Measurements from ENCODE around the gene MECR. TPM values are rescaled to one million over a fixed set of nuclear protein-coding genes. Genes with fewer than 3 reads are reported as not detected.
A peak's percentile ranks its signal among the peaks of the same experiment; 100 is the strongest.

Gene MECR
- total RNA-seq, 1 donor from 2014 or later = 11.7 TPM

DNA sequence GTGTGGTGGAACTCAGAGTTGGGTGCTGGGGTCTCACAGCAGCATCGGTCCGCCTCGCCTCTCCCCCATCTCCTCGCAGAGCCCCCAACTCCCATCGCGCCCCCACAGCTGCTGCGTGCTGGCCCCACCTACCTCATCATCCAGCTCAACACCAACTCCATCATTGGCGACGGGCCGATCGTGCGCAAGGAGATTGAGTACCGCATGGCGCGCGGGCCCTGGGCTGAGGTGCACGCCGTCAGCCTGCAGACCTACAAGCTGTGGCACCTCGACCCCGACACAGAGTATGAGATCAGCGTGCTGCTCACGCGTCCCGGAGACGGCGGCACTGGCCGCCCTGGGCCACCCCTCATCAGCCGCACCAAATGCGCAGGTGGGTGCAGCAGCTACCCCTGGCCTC lies 29.8 kb upstream of the MECR start:
- no peak overlapping the region for H3K9ac ChIP-seq
- TF ChIP-seq EZH2 (IDR thresholded peaks at IDR 0.05) (no peak), EZH2phosphoT487 (IDR thresholded peaks at IDR 0.05) (no peak)
- TF ChIP-seq, protein P1, sequence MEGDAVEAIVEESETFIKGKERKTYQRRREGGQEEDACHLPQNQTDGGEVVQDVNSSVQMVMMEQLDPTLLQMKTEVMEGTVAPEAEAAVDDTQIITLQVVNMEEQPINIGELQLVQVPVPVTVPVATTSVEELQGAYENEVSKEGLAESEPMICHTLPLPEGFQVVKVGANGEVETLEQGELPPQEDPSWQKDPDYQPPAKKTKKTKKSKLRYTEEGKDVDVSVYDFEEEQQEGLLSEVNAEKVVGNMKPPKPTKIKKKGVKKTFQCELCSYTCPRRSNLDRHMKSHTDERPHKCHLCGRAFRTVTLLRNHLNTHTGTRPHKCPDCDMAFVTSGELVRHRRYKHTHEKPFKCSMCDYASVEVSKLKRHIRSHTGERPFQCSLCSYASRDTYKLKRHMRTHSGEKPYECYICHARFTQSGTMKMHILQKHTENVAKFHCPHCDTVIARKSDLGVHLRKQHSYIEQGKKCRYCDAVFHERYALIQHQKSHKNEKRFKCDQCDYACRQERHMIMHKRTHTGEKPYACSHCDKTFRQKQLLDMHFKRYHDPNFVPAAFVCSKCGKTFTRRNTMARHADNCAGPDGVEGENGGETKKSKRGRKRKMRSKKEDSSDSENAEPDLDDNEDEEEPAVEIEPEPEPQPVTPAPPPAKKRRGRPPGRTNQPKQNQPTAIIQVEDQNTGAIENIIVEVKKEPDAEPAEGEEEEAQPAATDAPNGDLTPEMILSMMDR (IDR thresholded peaks at IDR 0.05) = no peak
- H3K9me3 Mint-ChIP-seq = no peaks in the 10 kb centered on the region
- peaks cover 11% of the 10 kb centered on the region for H3K27me3 Mint-ChIP-seq (ENCODE audit: insufficient read depth, low read depth)
- DNase-seq (ENCODE audit: low spot score) = peak; percentile 1
- no peak overlapping the region for H2AFZ ChIP-seq (replicated peaks)
- H3K9me3 ChIP-seq (ENCODE audit: low read depth) = no peaks in the 10 kb centered on the region
- no peaks in the 10 kb centered on the region for H3K79me2 ChIP-seq (ENCODE audit: low read depth)
- no peaks in the 10 kb centered on the region for H4K20me1 ChIP-seq (ENCODE audit: low read depth)
- peaks cover 36% of the 10 kb centered on the region for H3K4me1 Mint-ChIP-seq
- H3K27ac ChIP-seq = no peak overlapping the region
- no peak overlapping the region for H3K27ac Mint-ChIP-seq
- peak overlapping the region; percentile 60 for H3K4me3 Mint-ChIP-seq
- peak overlapping the region; percentile 70 for H3K4me3 ChIP-seq
- H3K4me2 ChIP-seq = peak overlapping the region; percentile 99
- peaks cover 3% of the 10 kb centered on the region for H3K36me3 ChIP-seq
- peaks cover 31% of the 10 kb centered on the region for H3K4me1 ChIP-seq
- H3K27me3 ChIP-seq = peaks cover 38% of the 10 kb centered on the region
- peaks cover 26% of the 10 kb centered on the region for H3F3A ChIP-seq (ENCODE audit: low read depth)
- H3K36me3 Mint-ChIP-seq = peaks cover 3% of the 10 kb centered on the region

DNA sequence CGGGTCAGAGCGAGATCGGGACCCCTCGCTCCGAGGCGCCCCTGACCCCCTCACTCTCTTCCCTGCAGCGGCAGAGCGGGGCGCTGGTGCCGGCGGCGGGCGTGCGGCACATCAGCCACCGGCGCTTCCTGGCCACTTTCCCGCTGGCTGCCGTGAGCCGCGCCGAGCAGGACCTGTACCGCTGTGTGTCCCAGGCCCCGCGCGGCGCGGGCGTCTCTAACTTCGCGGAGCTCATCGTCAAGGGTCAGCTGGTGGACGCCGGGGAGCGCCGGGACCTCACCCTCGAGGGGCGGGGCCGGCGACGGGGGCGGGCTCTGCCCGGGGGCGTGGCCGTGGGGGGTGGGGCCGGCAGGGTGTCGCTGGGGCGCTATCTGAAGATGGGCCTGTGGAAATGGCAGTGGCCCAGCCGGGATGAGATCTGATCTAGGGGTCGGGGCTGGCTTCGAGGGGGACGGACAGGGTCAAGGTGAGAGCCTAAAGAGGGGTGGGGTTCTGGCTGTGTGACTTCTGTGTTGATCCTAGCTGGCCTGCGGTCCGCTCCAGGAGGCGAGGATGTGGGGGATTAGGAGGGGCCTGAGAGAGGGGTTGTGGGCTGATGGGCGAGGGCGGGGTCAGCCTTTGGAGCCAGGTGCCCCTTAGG lies 29.2 kb upstream of the MECR start:
- H3K27me3 ChIP-seq = peaks cover 38% of the 10 kb centered on the region
- no peak overlapping the region for H3K27ac ChIP-seq
- H3K27me3 Mint-ChIP-seq (ENCODE audit: insufficient read depth, low read depth) = peaks cover 15% of the 10 kb centered on the region
- peak; percentile 82 for DNase-seq (ENCODE audit: low spot score)
- no peaks in the 10 kb centered on the region for H3K9me3 ChIP-seq (ENCODE audit: low read depth)
- peak overlapping the region; percentile 84 for H3K4me3 Mint-ChIP-seq
- peaks cover 3% of the 10 kb centered on the region for H3K36me3 ChIP-seq
- peaks cover 26% of the 10 kb centered on the region for H3F3A ChIP-seq (ENCODE audit: low read depth)
- H2AFZ ChIP-seq (replicated peaks) = peak overlapping the region; percentile 73
- TF ChIP-seq, protein P1 (IDR thresholded peaks at IDR 0.05) = no peak
- TF ChIP-seq EZH2 (IDR thresholded peaks at IDR 0.05) = peak; percentile 70
- peak; percentile 47 for TF ChIP-seq EZH2phosphoT487 (IDR thresholded peaks at IDR 0.05)
- H3K9me3 Mint-ChIP-seq = no peaks in the 10 kb centered on the region
- H3K4me3 ChIP-seq = peak overlapping the region; percentile 70
- no peaks in the 10 kb centered on the region for H3K79me2 ChIP-seq (ENCODE audit: low read depth)
- no peaks in the 10 kb centered on the region for H4K20me1 ChIP-seq (ENCODE audit: low read depth)
- H3K4me1 Mint-ChIP-seq = peaks cover 39% of the 10 kb centered on the region
- H3K9ac ChIP-seq = no peak overlapping the region
- peak overlapping the region; percentile 99 for H3K4me2 ChIP-seq
- peaks cover 31% of the 10 kb centered on the region for H3K4me1 ChIP-seq
- peaks cover 3% of the 10 kb centered on the region for H3K36me3 Mint-ChIP-seq
- H3K27ac Mint-ChIP-seq = no peak overlapping the region

DNA sequence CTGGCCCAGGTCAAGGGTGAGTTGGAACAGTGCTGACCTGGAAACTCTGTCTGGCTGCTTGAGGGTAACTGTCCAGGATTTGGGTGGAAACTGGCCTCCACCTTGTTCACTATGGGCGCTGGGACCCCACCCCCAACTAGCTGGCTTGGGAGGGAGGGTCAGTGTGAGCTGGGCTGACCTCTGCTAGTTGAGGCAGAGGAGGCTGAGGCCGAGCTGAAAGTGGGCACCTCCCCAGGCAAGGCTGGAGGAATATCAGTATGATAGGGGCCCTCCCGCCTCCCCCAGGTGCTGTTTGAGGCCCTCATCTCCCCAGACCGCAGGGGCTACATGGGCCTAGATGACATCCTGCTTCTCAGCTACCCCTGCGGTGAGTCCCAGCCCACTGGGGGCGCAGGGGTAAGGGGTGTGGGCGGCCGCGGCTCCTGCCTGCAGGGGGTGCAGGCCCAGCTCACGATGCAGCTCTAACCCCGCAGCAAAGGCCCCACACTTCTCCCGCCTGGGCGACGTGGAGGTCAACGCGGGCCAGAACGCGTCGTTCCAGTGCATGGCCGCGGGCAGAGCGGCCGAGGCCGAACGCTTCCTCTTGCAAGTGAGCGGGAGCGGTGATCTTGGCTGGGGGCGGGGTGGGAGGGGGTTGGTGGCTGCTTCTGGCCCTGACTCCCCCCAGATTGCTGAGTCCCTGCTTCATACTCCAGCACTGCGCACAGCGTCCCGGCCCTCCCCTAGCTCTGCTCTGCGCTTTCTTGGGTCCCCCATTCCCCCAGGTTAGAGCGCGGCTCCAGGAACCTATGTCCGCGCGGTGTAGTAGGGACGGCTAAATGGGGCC lies 28.5 kb upstream of the MECR start:
- Histone ChIP-seq H3K9me3 (ENCODE audit: low read depth) (no peaks in the 10 kb centered on the region), H3K79me2 (ENCODE audit: low read depth) (no peaks in the 10 kb centered on the region), H3K9ac (no peak overlapping the region), H3K36me3 (peaks cover 3% of the 10 kb centered on the region), H4K20me1 (ENCODE audit: low read depth) (no peaks in the 10 kb centered on the region), H3K27ac (no peak overlapping the region), H2AFZ (replicated peaks) (peak overlapping the region; percentile 73), H3K27me3 (peaks cover 38% of the 10 kb centered on the region), H3K4me2 (peak overlapping the region; percentile 99), H3F3A (ENCODE audit: low read depth) (peaks cover 26% of the 10 kb centered on the region), H3K4me3 (peak overlapping the region; percentile 70), H3K4me1 (peaks cover 31% of the 10 kb centered on the region)
- H3K9me3 Mint-ChIP-seq = no peaks in the 10 kb centered on the region
- H3K4me3 Mint-ChIP-seq = peak overlapping the region; percentile 75
- H3K27ac Mint-ChIP-seq = no peak overlapping the region
- TF ChIP-seq, protein P1 (IDR thresholded peaks at IDR 0.05) = no peak
- TF ChIP-seq EZH2phosphoT487 (IDR thresholded peaks at IDR 0.05) = no peak
- no peak for TF ChIP-seq EZH2 (IDR thresholded peaks at IDR 0.05)
- H3K27me3 Mint-ChIP-seq (ENCODE audit: insufficient read depth, low read depth) = peaks cover 15% of the 10 kb centered on the region
- peaks cover 42% of the 10 kb centered on the region for H3K4me1 Mint-ChIP-seq
- DNase-seq (ENCODE audit: low spot score) = peak; percentile 61
- peaks cover 3% of the 10 kb centered on the region for H3K36me3 Mint-ChIP-seq

Data from neural progenitor cell (in vitro differentiated cells).